Activated CD8-positive, alpha-beta memory T cell treated with anti-CD3 and anti-CD28 coated beads, Interleukin-2, amount 50 U/mL, for 1 hour (primary cell): ENCODE data around the gene ZNF438.

Experiments
- DNase-seq: peaks from one replicate; pipeline ENCODE4 v3.0.0-alpha.2; 2020; ENCODE audit errors: extremely low read depth

The ZNF438 gene

GRCh38 chr10:30883116-30883515, 148.5 kb downstream of the ZNF438 start:
- no peak for DNase-seq

GRCh38 chr10:30882281-30882680, 149.4 kb downstream of the ZNF438 start:
- no peak for DNase-seq

DNA sequence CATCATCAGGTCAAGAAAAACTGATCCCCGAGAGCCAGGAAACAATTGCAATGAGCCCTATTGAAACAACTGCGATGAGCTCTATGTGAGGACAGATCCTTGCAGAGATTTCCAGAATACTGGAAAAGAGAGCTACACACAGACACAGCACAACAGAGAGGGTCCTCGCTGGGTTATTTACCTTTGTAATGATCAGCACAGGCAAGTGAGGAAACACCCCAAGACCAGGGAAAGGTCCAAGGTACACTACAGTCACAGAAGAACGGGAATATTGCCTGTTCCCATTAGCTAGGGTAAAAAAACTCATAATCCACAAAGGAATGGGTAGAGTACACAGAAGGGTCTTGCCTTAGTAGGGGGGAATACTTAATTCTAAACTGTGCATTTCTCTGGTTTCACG, 152.7 kb downstream of the ZNF438 start:
- DNase-seq, result no peak

GRCh38 chr10:30877111-30877510, 154.6 kb downstream of the ZNF438 start:
- no peak for DNase-seq

DNA sequence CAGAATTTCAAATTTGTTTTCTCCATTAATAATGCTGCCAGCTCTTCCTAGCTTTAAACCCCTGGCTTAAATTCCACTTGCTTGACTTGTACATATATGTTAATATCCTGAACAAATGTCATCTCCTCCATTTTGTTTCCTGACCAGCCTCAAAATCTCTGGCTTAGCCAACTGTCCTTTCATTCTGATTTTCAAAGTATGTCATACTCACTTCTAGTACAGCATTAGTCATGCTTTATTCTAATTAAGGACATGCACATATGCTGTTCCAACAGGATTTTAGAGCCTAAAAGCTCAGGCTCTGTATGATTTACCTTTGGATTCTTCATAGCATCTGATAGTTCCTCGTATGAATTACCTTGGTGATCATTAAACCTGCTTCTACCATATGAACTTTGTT, 158.3 kb downstream of the ZNF438 start:
- DNase-seq, result no peak

DNA sequence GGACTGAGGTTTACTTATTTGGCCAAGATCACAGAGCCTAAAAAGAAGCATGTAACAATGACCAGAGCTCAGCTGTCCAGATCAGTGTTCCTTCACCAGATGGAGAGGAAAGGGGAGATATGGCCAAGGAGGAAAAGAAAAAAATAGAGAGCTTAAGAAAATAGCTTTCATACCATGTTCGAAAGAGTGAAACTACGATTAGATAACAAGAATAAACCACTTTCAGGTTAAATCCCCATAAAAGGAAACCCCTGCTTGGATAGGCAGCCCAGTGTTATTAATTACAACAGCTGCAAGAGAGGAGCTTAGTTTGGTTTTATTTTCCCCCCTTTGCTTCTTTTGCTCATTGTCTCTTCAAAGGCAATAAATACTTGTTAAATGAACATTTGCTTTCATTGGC, 160.8 kb downstream of the ZNF438 start:
- DNase-seq, result no peak

DNA sequence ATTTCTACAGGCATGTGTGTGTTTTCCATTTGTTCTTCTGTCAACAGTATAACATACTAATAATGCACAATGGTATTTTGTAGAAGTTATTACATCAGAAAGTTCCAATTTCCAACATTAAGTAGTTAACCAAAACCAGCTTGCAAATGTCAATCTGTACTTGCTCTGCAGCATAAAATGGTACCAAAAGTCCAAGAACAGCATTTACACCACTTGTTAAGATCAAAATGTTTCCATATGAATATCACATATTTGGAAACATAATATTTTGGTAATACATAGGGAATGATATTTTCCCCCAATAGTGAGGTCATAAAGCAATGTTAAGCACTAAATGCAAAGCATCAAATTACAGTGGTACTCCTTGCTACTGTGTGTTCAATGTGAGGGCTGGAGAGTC, 162.1 kb downstream of the ZNF438 start:
- no peak for DNase-seq

DNA sequence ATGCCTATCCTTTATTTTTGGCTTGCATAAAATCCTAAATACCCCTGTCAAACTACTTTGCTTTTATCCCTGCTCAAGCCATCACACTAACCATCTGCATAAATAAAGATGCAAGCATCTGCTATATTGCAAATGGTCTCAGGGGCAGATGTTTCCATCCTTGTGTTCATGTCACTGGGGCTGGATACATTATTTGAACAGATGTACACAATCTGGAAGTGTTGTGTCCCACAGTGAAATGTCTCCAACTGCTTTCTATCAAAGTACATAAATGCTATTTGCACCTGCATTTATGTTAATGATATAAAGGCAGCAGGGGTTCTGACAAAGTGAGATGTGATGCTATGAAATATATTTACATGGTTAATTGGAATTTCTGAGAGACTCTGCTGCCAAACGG, 163.1 kb downstream of the ZNF438 start:
- DNase-seq, result no peak

DNA sequence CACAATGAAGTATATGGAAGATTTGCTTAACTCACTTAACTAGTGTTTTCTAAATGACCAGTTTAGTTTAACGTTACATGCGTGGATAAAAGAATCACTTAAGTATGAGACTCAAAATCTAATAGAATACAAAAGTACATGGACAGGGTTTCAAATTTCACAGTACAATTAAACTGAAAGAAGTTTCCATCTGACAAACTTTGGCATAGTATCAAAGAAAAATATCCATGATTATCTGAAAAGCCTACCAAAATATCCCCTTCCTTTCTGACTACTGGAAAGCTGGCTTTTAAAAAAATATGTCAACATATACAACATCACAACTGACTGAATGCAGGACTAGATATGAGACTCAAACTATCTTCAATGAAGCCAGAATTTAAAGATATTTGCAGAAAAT, 164.8 kb downstream of the ZNF438 start:
- DNase-seq, result no peak

GRCh38 chr10:30865141-30865926, 166.3 kb downstream of the ZNF438 start:
- DNase-seq, result no peak

GRCh38 chr10:30863516-30864210, 168.0 kb downstream of the ZNF438 start:
- DNase-seq, result no peak

DNA sequence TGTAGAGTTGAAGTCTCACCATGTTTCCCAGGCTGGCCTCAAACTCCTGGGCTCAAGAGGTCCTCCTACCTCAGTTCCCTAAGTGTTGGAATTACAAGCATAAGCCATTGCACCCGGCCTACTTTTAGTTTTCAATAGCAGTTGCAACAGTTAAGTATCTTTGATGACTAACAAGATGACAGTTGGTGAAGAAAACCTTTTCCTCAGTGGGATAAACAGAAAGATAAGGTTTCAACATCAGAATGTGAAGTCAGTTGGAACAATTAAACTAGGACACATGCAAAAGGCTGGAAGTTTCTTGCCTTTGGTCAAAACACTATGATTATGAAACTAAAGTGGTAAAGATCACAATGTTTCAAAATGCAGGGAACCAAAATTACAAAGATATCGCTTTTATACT, 169.2 kb downstream of the ZNF438 start:
- no peak for DNase-seq

DNA sequence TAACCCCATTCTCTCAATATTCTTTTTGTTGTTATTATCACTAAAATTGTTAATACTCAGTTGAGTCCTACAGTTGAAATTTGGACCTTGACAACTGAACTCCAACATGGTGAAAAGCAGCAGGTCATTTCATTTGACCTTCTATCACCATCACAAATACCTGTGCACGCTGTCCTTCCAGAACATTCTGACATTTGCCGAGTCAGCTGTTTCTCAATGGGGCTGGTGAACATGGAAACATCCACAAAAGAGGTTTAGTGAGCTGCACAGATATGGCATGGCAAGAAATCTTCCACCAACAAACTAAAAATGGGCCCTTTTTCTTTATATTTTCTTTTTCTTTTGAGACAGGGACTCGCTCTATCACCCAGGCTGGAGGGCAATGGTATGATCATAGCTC, 169.7 kb downstream of the ZNF438 start:
- no peak for DNase-seq

DNA sequence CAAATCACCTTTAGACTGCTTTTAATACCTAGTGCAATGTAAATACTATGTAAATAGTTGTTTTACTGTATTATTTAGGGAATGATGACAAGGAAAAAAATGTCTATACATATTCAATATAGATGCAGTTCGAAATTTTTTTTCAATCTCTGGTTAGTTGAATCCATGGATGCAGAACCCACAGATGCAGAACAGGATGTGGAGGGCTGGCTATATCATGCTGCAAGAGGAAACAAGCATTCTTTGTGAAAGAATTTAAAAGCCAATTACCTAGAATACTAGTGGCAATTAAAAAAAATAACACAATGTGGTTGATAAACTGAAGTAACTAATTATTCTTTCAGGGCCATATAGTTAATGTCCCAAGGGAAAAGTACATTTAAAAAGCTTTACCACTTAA, 170.4 kb downstream of the ZNF438 start:
- DNase-seq, result no peak

GRCh38 chr10:30858499-30858898, 173.2 kb downstream of the ZNF438 start:
- no peak for DNase-seq

DNA sequence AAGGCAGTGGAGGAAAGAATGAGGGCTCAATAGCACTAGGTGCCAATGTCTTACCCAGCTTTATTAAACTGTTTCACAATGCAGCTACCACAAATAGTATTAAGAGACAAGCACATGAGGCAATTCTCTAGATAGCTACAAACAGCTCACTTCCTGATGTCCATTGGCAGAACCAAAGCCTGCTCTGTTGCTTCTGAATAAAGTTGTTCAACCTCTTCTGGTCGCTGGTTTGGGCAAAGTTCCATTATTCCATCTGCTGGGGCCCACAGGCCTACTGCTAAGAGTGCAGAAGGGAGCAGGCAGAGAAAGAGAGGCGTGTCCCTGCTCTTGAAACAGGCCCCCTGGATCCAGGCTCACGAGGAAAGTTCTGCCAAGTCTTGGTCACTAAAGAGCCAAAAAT, 173.9 kb downstream of the ZNF438 start:
- no peak for DNase-seq

DNA sequence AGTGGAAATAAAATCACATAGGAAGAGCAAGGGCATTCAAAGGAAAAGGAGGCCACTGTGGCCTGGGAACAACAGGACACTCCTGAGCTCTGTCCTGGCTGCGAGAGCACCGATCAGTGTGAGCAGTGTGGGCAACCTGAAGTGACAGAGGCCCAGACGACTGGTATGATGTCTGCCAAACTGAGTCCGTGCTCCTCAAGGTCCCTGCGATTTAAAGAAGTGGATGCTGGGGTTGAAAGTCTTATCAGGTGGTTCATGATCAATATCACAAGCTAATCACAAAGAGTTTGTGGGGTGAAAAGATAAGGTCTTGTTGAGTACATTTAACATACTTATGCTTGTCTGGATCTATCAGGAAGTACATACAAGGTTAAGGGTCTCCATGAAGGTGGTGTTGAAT, 176.5 kb downstream of the ZNF438 start:
- no peak for DNase-seq

DNA sequence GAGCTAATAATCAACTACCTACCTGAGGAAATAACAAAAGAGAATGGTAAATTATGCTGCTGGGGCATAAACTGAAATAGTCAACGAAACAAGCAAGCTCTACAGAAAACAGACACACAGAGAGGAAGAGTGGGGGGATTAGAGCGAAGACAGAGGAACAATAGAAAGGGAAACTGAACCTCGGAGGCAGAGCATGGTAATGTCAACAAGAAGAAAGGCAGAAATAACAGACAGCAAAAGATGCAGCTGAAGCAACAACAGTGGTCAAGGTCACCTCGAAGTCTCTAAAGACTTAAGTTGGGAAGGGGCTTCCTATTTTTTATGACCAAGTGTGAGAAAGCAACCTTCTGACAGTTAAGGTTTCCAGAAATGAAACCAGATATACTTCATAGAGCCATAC, 177.0 kb downstream of the ZNF438 start:
- no peak for DNase-seq

GRCh38 chr10:30853066-30853465, 178.6 kb downstream of the ZNF438 start:
- no peak for DNase-seq

DNA sequence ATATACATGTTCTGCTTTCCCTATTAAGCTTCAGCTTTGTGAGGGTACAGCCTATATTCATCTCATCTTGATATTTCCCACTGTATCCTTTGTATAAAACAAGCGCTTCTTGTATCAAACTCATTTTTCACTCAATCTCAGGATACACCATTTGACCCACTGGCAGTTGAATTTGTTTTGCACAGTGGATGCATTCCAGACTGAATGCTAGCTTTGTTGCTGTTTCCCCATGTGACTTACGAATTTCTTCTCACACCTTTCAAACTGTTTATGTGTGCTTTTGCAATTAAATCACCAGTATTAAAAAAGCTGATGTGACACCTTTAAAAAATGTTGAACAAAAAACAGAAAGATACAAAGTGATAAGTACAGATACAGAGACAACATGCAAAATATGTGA, 180.9 kb downstream of the ZNF438 start:
- no peak for DNase-seq

DNA sequence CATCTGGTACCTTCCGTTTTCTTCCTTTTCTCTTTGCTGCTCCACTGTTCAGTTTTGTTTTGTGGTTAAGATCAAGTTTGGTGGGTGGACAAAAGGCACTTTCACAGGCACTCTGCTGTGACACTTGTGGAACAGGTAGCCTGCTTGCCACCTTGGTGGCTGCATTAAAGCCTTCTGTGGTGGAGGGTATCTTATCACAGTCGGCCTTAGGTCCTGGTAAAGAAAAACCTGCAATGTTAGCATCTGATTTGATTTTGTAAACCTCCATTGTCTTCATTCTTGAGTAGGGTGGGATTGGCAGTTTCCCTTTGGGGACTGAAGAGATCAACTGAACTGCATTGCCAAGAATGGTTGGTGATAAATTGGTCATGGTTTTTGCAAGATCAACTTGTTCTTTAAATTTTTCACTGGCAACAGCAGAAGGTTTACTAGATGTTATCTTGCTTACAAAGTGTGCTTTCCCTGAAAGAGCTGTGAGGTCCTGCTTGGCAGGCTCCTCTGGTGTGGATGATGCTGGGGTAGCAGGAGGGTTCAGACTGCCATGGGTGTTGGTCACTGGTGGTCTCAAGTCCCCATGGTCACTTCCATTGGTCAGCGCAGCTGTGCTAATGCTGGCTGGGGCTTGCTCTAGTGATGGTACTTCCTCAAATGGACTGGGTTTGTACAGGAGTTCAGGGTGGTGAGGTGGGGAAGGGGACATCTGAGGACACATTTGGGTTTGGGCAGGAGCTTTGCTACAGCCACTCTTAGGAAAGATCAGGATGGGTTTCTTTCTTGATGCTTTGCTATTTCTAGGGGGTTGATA, 182.2 kb downstream of the ZNF438 start:
- no peak for DNase-seq

- no peak for DNase-seq
Measured at GRCh38 chr10:30848396-30849032, 183.2 kb downstream of the ZNF438 start.
